Naive B cell (primary cell): ENCODE data around the gene CHKB. TPM values are rescaled to one million over a fixed set of nuclear protein-coding genes. Genes with fewer than 3 reads are reported as not detected.

Source experiments
- ATAC-seq, 2 donors: fragments of 150-1000 bp; cut with Tn5 transposase; 2 replicates each; pipeline ENCODE4 v1.10.0; 2021; ENCODE audit warnings: low read depth in 2 of 2, mild to moderate bottlenecking in 2 of 2, moderate library complexity in 2 of 2
- DNase-seq: peaks from one replicate; pipeline ENCODE4 v3.0.0; 2022
- H3K27ac Mint-ChIP-seq, 6 donors: one replicate each; pipeline ENCODE4 v1.8.0; 2020 to 2022; ENCODE audit warnings: mild to moderate bottlenecking in 6 of 6, mixed read lengths in 6 of 6, moderate library complexity in 5 of 6, inconsistent platforms in 2 of 6
- H3K27me3 Mint-ChIP-seq, 3 donors: one replicate each; pipeline ENCODE4 v1.8.0; 2021 to 2022; ENCODE audit warnings: mixed read lengths in 3 of 3, mild to moderate bottlenecking in 1 of 3
- H3K36me3 Mint-ChIP-seq, 2 donors: one replicate each; pipeline ENCODE4 v1.8.0; 2020 to 2022; ENCODE audit warnings: mixed read lengths in 2 of 2, inconsistent platforms in 1 of 2, mild to moderate bottlenecking in 1 of 2
- H3K4me1 Mint-ChIP-seq, 3 donors: one replicate each; pipeline ENCODE4 v1.8.0; 2020 to 2022; ENCODE audit warnings: mixed read lengths in 3 of 3, inconsistent platforms in 1 of 3, mild to moderate bottlenecking in 1 of 3, moderate library complexity in 1 of 3
- H3K4me3 Mint-ChIP-seq, 8 donors: one replicate each; pipeline ENCODE4 v1.8.0; 2020 to 2022; ENCODE audit warnings: mild to moderate bottlenecking in 8 of 8, mixed read lengths in 8 of 8, moderate library complexity in 8 of 8, inconsistent platforms in 2 of 8
- H3K9me3 Mint-ChIP-seq, 7 donors: one replicate each; pipeline ENCODE4 v1.8.0; 2020 to 2022; ENCODE audit warnings: mixed read lengths in 7 of 7, mild to moderate bottlenecking in 5 of 7, inconsistent platforms in 2 of 7, moderate library complexity in 1 of 7
- polyA plus RNA-seq, 6 donors: library from polyadenylated mRNA; unstranded; fragments of 300-500 nt; fragmentation: Illumina TruSeq; gene quantifications; one replicate each; pipeline ENCODE4 v1.2.3, GENCODE V29; 2021; ENCODE audit warnings: low read depth in 6 of 6

The CHKB gene
- polyA plus RNA-seq, 6 donors from 2014 or later: 36.2 to 50.8 (median 42.0) TPM

- peaks cover 8 to 18% (median 10%) of the 10 kb centered on the region in 3 donors for H3K4me1 Mint-ChIP-seq
- no peak for DNase-seq
- H3K36me3 Mint-ChIP-seq: peaks cover 11 to 12% of the 10 kb centered on the region in 2 donors
- peak within 1 kb of the TSS; percentile 51 to 90 (median 76) for H3K4me3 Mint-ChIP-seq
- ATAC-seq: peak; percentile 46 to 57
- peak within 1 kb of the TSS in 3 of 6 donors; percentile 36 to 90 (median 42) for H3K27ac Mint-ChIP-seq
- peaks cover 0 to 4% (median 0%) of the 10 kb centered on the region in 7 donors for H3K9me3 Mint-ChIP-seq
- peaks cover 22 to 60% (median 44%) of the 10 kb centered on the region in 3 donors for H3K27me3 Mint-ChIP-seq
Observed at GRCh38 chr22:50600538-50600937, 17.9 kb upstream of the CHKB start, which contains the start of gene MAPK8IP2. Gene MAPK8IP2 (plus strand): TSS chr22:50600793. CDS start chr22:50600819, 26 bp downstream.

- H3K4me3 Mint-ChIP-seq: peak overlapping the region; percentile 12 to 80 (median 58)
- H3K4me1 Mint-ChIP-seq: peaks cover 8 to 18% (median 10%) of the 10 kb centered on the region in 3 donors
- peaks cover 22 to 54% (median 38%) of the 10 kb centered on the region in 3 donors for H3K27me3 Mint-ChIP-seq
- DNase-seq: peak; percentile 61
- H3K9me3 Mint-ChIP-seq: peaks cover 0 to 4% (median 0%) of the 10 kb centered on the region in 7 donors
- peaks cover 11 to 12% of the 10 kb centered on the region in 2 donors for H3K36me3 Mint-ChIP-seq
- peak; percentile 86 to 87 for ATAC-seq
- peak overlapping the region in 3 of 6 donors; percentile 36 to 90 (median 42) for H3K27ac Mint-ChIP-seq
Observed at GRCh38 chr22:50599816-50600455, 17.3 kb upstream of the CHKB start.

- DNase-seq (no peak), ATAC-seq (no peak)
- Mint-ChIP-seq H3K36me3 (peaks cover 11 to 12% of the 10 kb centered on the region in 2 donors), H3K27ac (no peak overlapping the region), H3K4me1 (peaks cover 6 to 12% (median 7%) of the 10 kb centered on the region in 3 donors), H3K27me3 (peaks cover 13 to 34% (median 21%) of the 10 kb centered on the region in 3 donors), H3K4me3 (no peak overlapping the region), H3K9me3 (peaks cover 0 to 4% (median 0%) of the 10 kb centered on the region in 7 donors)
Observed at GRCh38 chr22:50597097-50597496, 14.4 kb upstream of the CHKB start.

- Mint-ChIP-seq H3K4me1 (peaks cover 0 to 5% (median 0%) of the 10 kb centered on the region in 3 donors), H3K27me3 (peaks cover 7 to 26% (median 13%) of the 10 kb centered on the region in 3 donors), H3K36me3 (peaks cover 12 to 15% of the 10 kb centered on the region in 2 donors), H3K9me3 (peaks cover 0 to 3% (median 0%) of the 10 kb centered on the region in 7 donors), H3K27ac (peak overlapping the region in 2 of 6 donors; percentile 24 to 82), H3K4me3 (no peak overlapping the region)
- ATAC-seq (no peak), DNase-seq (no peak)
Observed at GRCh38 chr22:50595189-50595588, 12.5 kb upstream of the CHKB start.

GRCh38 chr22:50587407-50587806, 4.8 kb upstream of the CHKB start:
- H3K36me3 Mint-ChIP-seq: peaks cover 0 to 4% of the 10 kb centered on the region in 2 donors
- H3K27me3 Mint-ChIP-seq: no peaks in the 10 kb centered on the region
- ATAC-seq (no peak), DNase-seq (no peak)
- no peak overlapping the region for H3K4me3 Mint-ChIP-seq
- peaks cover 0 to 8% (median 8%) of the 10 kb centered on the region in 3 donors for H3K4me1 Mint-ChIP-seq
- H3K27ac Mint-ChIP-seq: no peak overlapping the region
- H3K9me3 Mint-ChIP-seq: no peaks in the 10 kb centered on the region

GRCh38 chr22:50586416-50586815, 3.8 kb upstream of the CHKB start:
- no peak for DNase-seq
- Mint-ChIP-seq H3K9me3 (no peaks in the 10 kb centered on the region), H3K4me1 (peaks cover 3 to 14% (median 10%) of the 10 kb centered on the region in 3 donors), H3K36me3 (peaks cover 0 to 4% of the 10 kb centered on the region in 2 donors), H3K27ac (no peak overlapping the region), H3K27me3 (no peaks in the 10 kb centered on the region), H3K4me3 (peak overlapping the region in 1 of 8 donors; percentile 27)
- no peak for ATAC-seq

GRCh38 chr22:50585781-50586180, 3.1 kb upstream of the CHKB start:
- Mint-ChIP-seq H3K36me3 (no peaks in the 10 kb centered on the region), H3K27ac (no peak overlapping the region), H3K27me3 (no peaks in the 10 kb centered on the region), H3K9me3 (no peaks in the 10 kb centered on the region), H3K4me1 (peaks cover 6 to 20% (median 10%) of the 10 kb centered on the region in 3 donors), H3K4me3 (peak overlapping the region in 1 of 8 donors; percentile 27)
- ATAC-seq (no peak), DNase-seq (no peak)

- H3K4me1 Mint-ChIP-seq: peaks cover 6 to 24% (median 10%) of the 10 kb centered on the region in 3 donors
- no peaks in the 10 kb centered on the region for H3K9me3 Mint-ChIP-seq
- no peak overlapping the region for H3K27ac Mint-ChIP-seq
- no peak for DNase-seq
- H3K36me3 Mint-ChIP-seq: no peaks in the 10 kb centered on the region
- no peak for ATAC-seq
- no peak overlapping the region for H3K4me3 Mint-ChIP-seq
- H3K27me3 Mint-ChIP-seq: no peaks in the 10 kb centered on the region
Observed at GRCh38 chr22:50585238-50585637, 2.6 kb upstream of the CHKB start.

GRCh38 chr22:50584106-50585096, 1.8 kb upstream of the CHKB start:
- Mint-ChIP-seq H3K27me3 (no peaks in the 10 kb centered on the region), H3K4me3 (peak overlapping the region in 7 of 8 donors; percentile 19 to 97 (median 91)), H3K27ac (no peak overlapping the region), H3K9me3 (no peaks in the 10 kb centered on the region), H3K4me1 (peaks cover 6 to 32% (median 10%) of the 10 kb centered on the region in 3 donors), H3K36me3 (no peaks in the 10 kb centered on the region)
- ATAC-seq (no peak), DNase-seq (no peak)

- Mint-ChIP-seq H3K36me3 (no peaks in the 10 kb centered on the region), H3K9me3 (no peaks in the 10 kb centered on the region), H3K4me1 (peaks cover 6 to 34% (median 10%) of the 10 kb centered on the region in 3 donors), H3K27ac (peak overlapping the region in 3 of 6 donors; percentile 50 to 91 (median 80)), H3K27me3 (no peaks in the 10 kb centered on the region), H3K4me3 (peak overlapping the region; percentile 91 to 97 (median 95))
- DNase-seq (no peak), ATAC-seq (peak; percentile 13 to 20)
Observed at GRCh38 chr22:50583294-50583861, 729 bp upstream of the CHKB start.

- no peak for DNase-seq
- H3K9me3 Mint-ChIP-seq: no peaks in the 10 kb centered on the region
- H3K4me3 Mint-ChIP-seq: peak overlapping the region; percentile 91 to 97 (median 95)
- H3K27me3 Mint-ChIP-seq: peaks cover 0 to 4% (median 0%) of the 10 kb centered on the region in 3 donors
- ATAC-seq: peak in 1 of 2 donors; percentile 0
- no peaks in the 10 kb centered on the region for H3K36me3 Mint-ChIP-seq
- H3K27ac Mint-ChIP-seq: peak overlapping the region; percentile 34 to 100 (median 74)
- H3K4me1 Mint-ChIP-seq: peaks cover 13 to 37% (median 14%) of the 10 kb centered on the region in 3 donors
Observed at GRCh38 chr22:50581950-50582492, 628 bp downstream of the CHKB start.

GRCh38 chr22:50581031-50581949, 1.4 kb downstream of the CHKB start:
- H3K36me3 Mint-ChIP-seq: no peaks in the 10 kb centered on the region
- peak overlapping the region in 5 of 6 donors; percentile 24 to 91 (median 48) for H3K27ac Mint-ChIP-seq
- peaks cover 0 to 4% (median 0%) of the 10 kb centered on the region in 3 donors for H3K27me3 Mint-ChIP-seq
- no peak for ATAC-seq
- no peaks in the 10 kb centered on the region for H3K9me3 Mint-ChIP-seq
- peak overlapping the region; percentile 77 to 95 (median 89) for H3K4me3 Mint-ChIP-seq
- H3K4me1 Mint-ChIP-seq: peaks cover 14 to 37% (median 15%) of the 10 kb centered on the region in 3 donors
- no peak for DNase-seq
